Caco-2 (cell line): ENCODE measurements around the gene CD27. TPM values are rescaled to one million over a fixed set of nuclear protein-coding genes. Genes with fewer than 3 reads are reported as not detected.
"Not testable (repeated sequence)": the region's sequence is repeated elsewhere in the genome, so short reads cannot be mapped to it uniquely, and the experiment has no call there.

Experiments
- BruUV-seq: library from RNA; stranded (reverse); fragments of 400-500 nt; replicated peaks from 2 replicates; lab custom pipeline; 2021; lab: Mats Ljungman, UMichigan
- CTCF ChIA-PET: fragments of 300-600 bp; sonication (Branson Sonifier 250); formaldehyde crosslinking; loops from one replicate; lab custom pipeline; 2022; ENCODE audit warnings: antibody characterized with exemption; lab: Charles Lee
- POLR2A ChIA-PET: fragments of 300-600 bp; sonication (Branson Sonifier 250); formaldehyde crosslinking; loops from one replicate; lab custom pipeline; 2022; ENCODE audit warnings: antibody characterized with exemption; lab: Charles Lee
- DNase-seq, 2 experiments: peaks; one replicate each; pipeline versions ENCODE4 v3.0.0 to v3.0.0-alpha.2; 2020 to 2022
- H3K27me3 ChIP-seq: replicated peaks from 2 replicates; pipeline ENCODE4 v1.6.0; 2011; ENCODE audit warnings: low read length; ENCODE audit not compliant: control insufficient read depth, insufficient read depth
- H3K36me3 ChIP-seq: 2 replicates; pipeline ENCODE4 v1.5.1; 2011; ENCODE audit warnings: low read length; ENCODE audit not compliant: control insufficient read depth, insufficient read depth
- H3K4me1 ChIP-seq: fragments of 250-450 bp; sonication (Bioruptor Pico); 2 replicates; pipeline ENCODE4 v1.5.1; 2020; ENCODE audit warnings: mild to moderate bottlenecking
- H3K4me3 ChIP-seq: 2 replicates; pipeline ENCODE4 v1.5.1; 2011; ENCODE audit warnings: low read depth, mild to moderate bottlenecking, control low read depth, low read length
- H3K9me3 ChIP-seq: fragments of 250-450 bp; sonication (Bioruptor Pico); 2 replicates; pipeline ENCODE4 v1.5.1; 2020; ENCODE audit warnings: mild to moderate bottlenecking, moderate library complexity
- H3K27ac Mint-ChIP-seq: one replicate; pipeline ENCODE4 v1.8.0; 2022; ENCODE audit warnings: mixed read lengths; ENCODE audit not compliant: unreplicated experiment
- H3K27me3 Mint-ChIP-seq: one replicate; pipeline ENCODE4 v1.8.0; 2022; ENCODE audit warnings: mixed read lengths; ENCODE audit not compliant: insufficient read depth, unreplicated experiment
- H3K36me3 Mint-ChIP-seq: one replicate; pipeline ENCODE4 v1.8.0; 2022; ENCODE audit warnings: mild to moderate bottlenecking, mixed read lengths; ENCODE audit not compliant: insufficient read depth, unreplicated experiment
- H3K4me1 Mint-ChIP-seq: one replicate; pipeline ENCODE4 v1.8.0; 2022; ENCODE audit warnings: low read depth, mixed read lengths; ENCODE audit not compliant: unreplicated experiment
- H3K4me3 Mint-ChIP-seq: one replicate; pipeline ENCODE4 v1.8.0; 2022; ENCODE audit warnings: mild to moderate bottlenecking, moderate library complexity, mixed read lengths; ENCODE audit not compliant: unreplicated experiment
- H3K9me3 Mint-ChIP-seq: one replicate; pipeline ENCODE4 v1.8.0; 2022; ENCODE audit warnings: mixed read lengths; ENCODE audit not compliant: unreplicated experiment
- CTCF ChIP-seq, 2 experiments: fragments of 200-600 bp in 1 of 2; IDR thresholded peaks; 1 replicate in 1 of 2; 2 replicates in 1 of 2; pipeline versions ENCODE4 v1.5.1 to v1.8.0; 2011 to 2022; ENCODE audit warnings: antibody characterized with exemption in 1 of 2, control low read depth in 1 of 2, inconsistent platforms in 1 of 2, low read depth in 1 of 2, low read length in 1 of 2, mild to moderate bottlenecking in 1 of 2, moderate library complexity in 1 of 2; ENCODE audit not compliant: insufficient read depth in 1 of 2, severe bottlenecking in 1 of 2, unreplicated experiment in 1 of 2
- intact Hi-C: fragments of 100-400 bp; cut with micrococcal nuclease; formaldehyde crosslinking; loops from one replicate; pipeline ENCODE4 v1.10.0; 2022; ENCODE audit not compliant: unreplicated experiment
- total RNA-seq: library from RNA; stranded (reverse); gene quantifications from 2 replicates; pipeline ENCODE4 v1.2.3, GENCODE V29; 2022

CD27 gene
- total RNA-seq, 1 experiment from 2014 or later = not detected

GRCh38 chr12:6466184-6466573 lies 21.4 kb downstream of the CD27 start:
- H3K27me3 ChIP-seq = no peaks in the 10 kb centered on the region
- no peaks in the 10 kb centered on the region for H3K4me1 ChIP-seq
- Mint-ChIP-seq H3K27ac (no peak overlapping the region), H3K4me3 (no peak overlapping the region), H3K4me1 (no peaks in the 10 kb centered on the region), H3K36me3 (peaks cover 8% of the 10 kb centered on the region), H3K27me3 (no peaks in the 10 kb centered on the region), H3K9me3 (no peaks in the 10 kb centered on the region)
- H3K4me3 ChIP-seq = no peak overlapping the region
- POLR2A ChIA-PET = interaction anchor here (0.8 kb wide), 1 partner anchor 68 kb away, joined by 3 read pairs; no protein-coding TSS in a partner anchor
- H3K36me3 ChIP-seq = peaks cover 3% of the 10 kb centered on the region; the same call in 1 of the 2 replicates
- no peaks in the 10 kb centered on the region for H3K9me3 ChIP-seq
- intact Hi-C loops = no loop called here
- BruUV-seq = no TSS peak
- no peak for TF ChIP-seq CTCF (IDR thresholded peaks at IDR 0.05; ENCODE audit: insufficient read depth in 1 of 2, low read depth in 1 of 2, low read length in 1 of 2, severe bottlenecking in 1 of 2, unreplicated experiment in 1 of 2)
- CTCF ChIA-PET = interaction anchor here (0.7 to 3.9 kb wide), 19 partner anchors 9 to 156 kb away, joined by 3 to 45 read pairs (median 8); partner anchors contain the start of genes SCNN1A and TAPBPL
- peak in 1 of 2 experiments; percentile 29 for DNase-seq

- CTCF ChIA-PET = interaction anchor here (1.8 to 2.1 kb wide), 3 partner anchors 71 to 144 kb away, joined by 6 to 16 read pairs (median 14); no protein-coding TSS in a partner anchor
- not testable (repeated sequence) for H3K27me3 Mint-ChIP-seq
Observed at GRCh38 chr12:6466751-6467150, 22.0 kb downstream of the CD27 start.

GRCh38 chr12:6467571-6468282 lies 23.0 kb downstream of the CD27 start:
- H3K36me3 Mint-ChIP-seq, H3K4me1 ChIP-seq, H3K9me3 ChIP-seq, H3K4me1 Mint-ChIP-seq, H3K9me3 Mint-ChIP-seq, H3K27me3 ChIP-seq, H3K4me3 Mint-ChIP-seq, H3K36me3 ChIP-seq, POLR2A ChIA-PET, BruUV-seq, H3K27ac Mint-ChIP-seq, intact Hi-C loops, H3K4me3 ChIP-seq, H3K27me3 Mint-ChIP-seq: not testable (repeated sequence)
- CTCF ChIA-PET = interaction anchor here (0.6 kb wide), 1 partner anchor 25 kb away, joined by 4 read pairs; no protein-coding TSS in a partner anchor
- DNase-seq = peak in 1 of 2 experiments; percentile 32

More at GRCh38 chr12:6466751-6467150, 22.0 kb downstream of the CD27 start:
- H3K4me1 ChIP-seq, intact Hi-C loops, H3K4me3 Mint-ChIP-seq, DNase-seq, H3K36me3 Mint-ChIP-seq, H3K27ac Mint-ChIP-seq, H3K4me3 ChIP-seq, H3K27me3 ChIP-seq, H3K4me1 Mint-ChIP-seq, BruUV-seq, H3K9me3 Mint-ChIP-seq, H3K9me3 ChIP-seq, H3K36me3 ChIP-seq: not testable (repeated sequence)
- POLR2A ChIA-PET = interaction anchor here (0.8 kb wide), 1 partner anchor 67 kb away, joined by 3 read pairs; no protein-coding TSS in a partner anchor

GRCh38 chr12:6468283-6468575 lies 23.5 kb downstream of the CD27 start:
- ChIA-PET CTCF (interaction anchor here (0.6 kb wide), 1 partner anchor 25 kb away, joined by 4 read pairs; no protein-coding TSS in a partner anchor), POLR2A (no interaction called here)
- Mint-ChIP-seq H3K4me1 (no peaks in the 10 kb centered on the region), H3K9me3 (no peaks in the 10 kb centered on the region), H3K4me3 (no peak overlapping the region), H3K27me3 (no peaks in the 10 kb centered on the region), H3K27ac (no peak overlapping the region), H3K36me3 (peaks cover 8% of the 10 kb centered on the region)
- Histone ChIP-seq H3K27me3 (no peaks in the 10 kb centered on the region), H3K4me3 (no peak overlapping the region), H3K4me1 (no peaks in the 10 kb centered on the region), H3K9me3 (no peaks in the 10 kb centered on the region), H3K36me3 (0 out of 2 replicates have a peak, but pooled peaks cover 1% of the 10 kb centered on the region)
- no TSS peak for BruUV-seq
- DNase-seq = no peak
- intact Hi-C loops = no loop called here
- no peak for TF ChIP-seq CTCF (IDR thresholded peaks at IDR 0.05; ENCODE audit: insufficient read depth in 1 of 2, low read depth in 1 of 2, low read length in 1 of 2, severe bottlenecking in 1 of 2, unreplicated experiment in 1 of 2)
